Measurements from ENCODE around the gene SPART. TPM values are rescaled to one million over a fixed set of nuclear protein-coding genes. Genes with fewer than 3 reads are reported as not detected.
A peak's percentile ranks its signal among the peaks of the same experiment; 100 is the strongest.

SPART gene
- total RNA-seq, 1 donor from 2014 or later = 76.5 TPM

- Mint-ChIP-seq H3K4me1 (ENCODE audit: low read depth) (peaks cover 20% of the 10 kb centered on the region), H3K27ac (peak overlapping the region; percentile 99), H3K36me3 (ENCODE audit: insufficient read depth) (no peaks in the 10 kb centered on the region), H3K27me3 (peaks cover 23% of the 10 kb centered on the region), H3K9me3 (ENCODE audit: low read depth) (no peaks in the 10 kb centered on the region), H3K4me3 (ENCODE audit: low read depth) (peak overlapping the region; percentile 93)
- DNase-seq (ENCODE audit: low spot score, unreplicated experiment) = peak; percentile 32
- no peak for TF ChIP-seq CTCF (IDR thresholded peaks at IDR 0.05; ENCODE audit: unreplicated experiment)
Measured at GRCh38 chr13:36345438-36346221, 564 bp downstream of the SPART start.

- TF ChIP-seq CTCF (IDR thresholded peaks at IDR 0.05; ENCODE audit: unreplicated experiment) = no peak
- Mint-ChIP-seq H3K36me3 (ENCODE audit: insufficient read depth) (no peaks in the 10 kb centered on the region), H3K9me3 (ENCODE audit: low read depth) (no peaks in the 10 kb centered on the region), H3K4me3 (ENCODE audit: low read depth) (peak overlapping the region; percentile 93), H3K27ac (peak overlapping the region; percentile 99), H3K4me1 (ENCODE audit: low read depth) (peaks cover 16% of the 10 kb centered on the region), H3K27me3 (peaks cover 23% of the 10 kb centered on the region)
- DNase-seq (ENCODE audit: low spot score, unreplicated experiment) = no peak
Measured at GRCh38 chr13:36344886-36345437, 1.2 kb downstream of the SPART start.

GRCh38 chr13:36344173-36344572 is 2.0 kb downstream of the SPART start:
- no peaks in the 10 kb centered on the region for H3K36me3 Mint-ChIP-seq (ENCODE audit: insufficient read depth)
- peak overlapping the region; percentile 99 for H3K27ac Mint-ChIP-seq
- no peak for DNase-seq (ENCODE audit: low spot score, unreplicated experiment)
- H3K9me3 Mint-ChIP-seq (ENCODE audit: low read depth) = no peaks in the 10 kb centered on the region
- H3K4me1 Mint-ChIP-seq (ENCODE audit: low read depth) = peaks cover 16% of the 10 kb centered on the region
- peak overlapping the region; percentile 93 for H3K4me3 Mint-ChIP-seq (ENCODE audit: low read depth)
- peaks cover 23% of the 10 kb centered on the region for H3K27me3 Mint-ChIP-seq
- no peak for TF ChIP-seq CTCF (IDR thresholded peaks at IDR 0.05; ENCODE audit: unreplicated experiment)

- DNase-seq (ENCODE audit: low spot score, unreplicated experiment) = no peak
- peaks cover 23% of the 10 kb centered on the region for H3K27me3 Mint-ChIP-seq
- H3K4me3 Mint-ChIP-seq (ENCODE audit: low read depth) = peak overlapping the region; percentile 93
- no peaks in the 10 kb centered on the region for H3K9me3 Mint-ChIP-seq (ENCODE audit: low read depth)
- peaks cover 16% of the 10 kb centered on the region for H3K4me1 Mint-ChIP-seq (ENCODE audit: low read depth)
- TF ChIP-seq CTCF (IDR thresholded peaks at IDR 0.05; ENCODE audit: unreplicated experiment) = no peak
- peak overlapping the region; percentile 68 for H3K27ac Mint-ChIP-seq
- H3K36me3 Mint-ChIP-seq (ENCODE audit: insufficient read depth) = no peaks in the 10 kb centered on the region
Measured at GRCh38 chr13:36343766-36344165, 2.4 kb downstream of the SPART start.

GRCh38 chr13:36342715-36343114 is 3.5 kb downstream of the SPART start:
- Mint-ChIP-seq H3K27ac (no peak overlapping the region), H3K4me3 (ENCODE audit: low read depth) (no peak overlapping the region), H3K27me3 (peaks cover 23% of the 10 kb centered on the region), H3K36me3 (ENCODE audit: insufficient read depth) (no peaks in the 10 kb centered on the region), H3K9me3 (ENCODE audit: low read depth) (no peaks in the 10 kb centered on the region), H3K4me1 (ENCODE audit: low read depth) (peaks cover 16% of the 10 kb centered on the region)
- DNase-seq (ENCODE audit: low spot score, unreplicated experiment) = no peak
- no peak for TF ChIP-seq CTCF (IDR thresholded peaks at IDR 0.05; ENCODE audit: unreplicated experiment)
